Parathyroid adenoma (tissue), 2 donors: ENCODE results near the gene NOL9.

Source experiments
- H2AFZ ChIP-seq: fragments of 300-600 bp; sonication (generic); one replicate; pipeline ENCODE4 v1.7.0; 2017; ENCODE audit warnings: antibody characterized with exemption, mild to moderate bottlenecking
- H3K27ac ChIP-seq: fragments of 300-600 bp; sonication (generic); one replicate; pipeline ENCODE4 v1.7.0; 2017
- H3K27me3 ChIP-seq: fragments of 300-600 bp; sonication (generic); one replicate; pipeline ENCODE4 v1.7.0; 2017; ENCODE audit warnings: low read length; ENCODE audit not compliant: control insufficient read depth, insufficient read depth
- H3K36me3 ChIP-seq: fragments of 300-600 bp; sonication (generic); one replicate; pipeline ENCODE4 v1.7.0; 2017; ENCODE audit warnings: low read length; ENCODE audit not compliant: control insufficient read depth, insufficient read depth
- H3K4me1 ChIP-seq: fragments of 300-600 bp; sonication (generic); one replicate; pipeline ENCODE4 v1.7.0; 2017; ENCODE audit warnings: control low read depth
- H3K4me2 ChIP-seq: fragments of 300-600 bp; sonication (generic); one replicate; pipeline ENCODE4 v1.7.0; 2017; ENCODE audit warnings: low read length
- H3K4me3 ChIP-seq: fragments of 300-600 bp; sonication (generic); one replicate; pipeline ENCODE4 v1.7.0; 2017; ENCODE audit warnings: low read depth, low read length
- H3K79me2 ChIP-seq: fragments of 300-600 bp; sonication (generic); one replicate; pipeline ENCODE4 v1.7.0; 2017; ENCODE audit warnings: control low read depth
- H3K9ac ChIP-seq: fragments of 300-600 bp; sonication (generic); one replicate; pipeline ENCODE4 v1.7.0; 2017; ENCODE audit warnings: mild to moderate bottlenecking
- H3K9me3 ChIP-seq: fragments of 300-600 bp; sonication (generic); one replicate; pipeline ENCODE4 v1.7.0; 2017; ENCODE audit warnings: low read length; ENCODE audit not compliant: control insufficient read depth
- TF ChIP-seq, protein P1 (sequence below): fragments of 300-600 bp; sonication (generic); IDR thresholded peaks from one replicate; pipeline ENCODE4 v1.7.0; 2017; ENCODE audit warnings: antibody characterized with exemption, mild to moderate bottlenecking
- donor health status: primary hyperparathyroidism.

NOL9 gene

DNA sequence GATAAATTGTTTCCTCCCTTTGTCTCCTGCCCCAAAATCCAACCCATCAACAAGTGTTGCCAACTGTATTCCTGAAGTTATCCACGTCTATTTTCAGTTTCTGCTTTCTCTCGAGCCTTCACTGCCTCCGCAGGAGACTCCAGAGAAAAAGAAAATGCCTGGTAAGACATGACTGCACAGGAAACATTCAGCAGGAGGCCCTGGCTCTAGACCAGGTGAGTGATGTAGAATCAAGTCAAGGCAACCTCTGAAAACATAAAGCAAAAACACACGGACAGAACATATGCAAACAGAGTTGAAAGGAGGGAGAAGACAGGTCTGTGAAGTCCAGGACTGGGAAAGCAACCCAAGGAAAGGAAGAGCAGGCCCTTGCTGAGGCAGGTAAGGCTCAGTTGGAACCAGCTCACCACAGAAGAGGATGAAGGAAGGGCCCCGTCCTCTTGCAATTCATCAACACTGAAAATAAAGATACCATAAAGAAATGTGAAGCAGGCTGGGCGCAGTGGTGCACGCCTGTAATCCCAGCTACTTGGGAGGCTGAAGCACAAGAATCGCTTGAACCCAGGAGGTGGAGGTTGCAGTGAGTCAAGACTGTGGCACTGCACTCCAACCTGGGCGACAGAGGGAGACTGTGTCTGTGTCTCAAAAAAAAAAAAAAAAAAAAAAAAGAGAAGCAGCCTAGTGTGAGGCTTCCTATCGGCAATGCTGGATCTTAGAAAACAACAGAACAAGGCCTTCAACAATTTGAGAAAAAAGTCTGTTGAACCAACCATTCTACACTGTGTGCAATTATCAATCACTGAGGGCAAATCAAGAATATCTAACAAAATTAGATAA is 8.8 kb downstream of the NOL9 start:
- H3K9ac ChIP-seq, result no peak overlapping the region
- no peaks in the 10 kb centered on the region for H3K4me1 ChIP-seq
- H3K4me3 ChIP-seq, result no peak overlapping the region
- TF ChIP-seq, protein P1, sequence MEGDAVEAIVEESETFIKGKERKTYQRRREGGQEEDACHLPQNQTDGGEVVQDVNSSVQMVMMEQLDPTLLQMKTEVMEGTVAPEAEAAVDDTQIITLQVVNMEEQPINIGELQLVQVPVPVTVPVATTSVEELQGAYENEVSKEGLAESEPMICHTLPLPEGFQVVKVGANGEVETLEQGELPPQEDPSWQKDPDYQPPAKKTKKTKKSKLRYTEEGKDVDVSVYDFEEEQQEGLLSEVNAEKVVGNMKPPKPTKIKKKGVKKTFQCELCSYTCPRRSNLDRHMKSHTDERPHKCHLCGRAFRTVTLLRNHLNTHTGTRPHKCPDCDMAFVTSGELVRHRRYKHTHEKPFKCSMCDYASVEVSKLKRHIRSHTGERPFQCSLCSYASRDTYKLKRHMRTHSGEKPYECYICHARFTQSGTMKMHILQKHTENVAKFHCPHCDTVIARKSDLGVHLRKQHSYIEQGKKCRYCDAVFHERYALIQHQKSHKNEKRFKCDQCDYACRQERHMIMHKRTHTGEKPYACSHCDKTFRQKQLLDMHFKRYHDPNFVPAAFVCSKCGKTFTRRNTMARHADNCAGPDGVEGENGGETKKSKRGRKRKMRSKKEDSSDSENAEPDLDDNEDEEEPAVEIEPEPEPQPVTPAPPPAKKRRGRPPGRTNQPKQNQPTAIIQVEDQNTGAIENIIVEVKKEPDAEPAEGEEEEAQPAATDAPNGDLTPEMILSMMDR, result no peak
- H3K27ac ChIP-seq, result peak overlapping the region; percentile 19
- no peak overlapping the region for H3K4me2 ChIP-seq
- no peaks in the 10 kb centered on the region for H3K27me3 ChIP-seq
- H3K9me3 ChIP-seq, result no peaks in the 10 kb centered on the region
- H2AFZ ChIP-seq, result no peak overlapping the region
- no peaks in the 10 kb centered on the region for H3K36me3 ChIP-seq
- H3K79me2 ChIP-seq, result no peaks in the 10 kb centered on the region

DNA sequence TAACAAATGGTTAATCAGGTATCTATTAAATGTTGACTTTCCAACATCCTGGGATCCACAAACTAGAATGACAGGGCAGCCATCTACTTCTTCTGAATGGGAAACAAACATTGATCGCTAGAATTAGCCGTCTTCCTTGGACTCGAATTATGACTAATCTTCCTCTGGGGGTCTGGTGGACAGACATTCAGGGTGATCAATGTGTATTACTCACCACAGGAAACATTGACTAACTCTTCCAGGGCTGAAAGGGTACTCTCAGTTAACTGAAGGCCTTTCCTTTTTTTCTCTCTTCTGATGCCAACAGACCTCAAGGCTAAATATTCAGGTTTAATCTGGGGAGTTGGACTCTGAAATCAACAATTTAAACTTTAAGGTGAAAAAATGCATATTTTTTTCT is 9.5 kb downstream of the NOL9 start:
- no peaks in the 10 kb centered on the region for H3K79me2 ChIP-seq
- H3K9ac ChIP-seq, result no peak overlapping the region
- H3K27me3 ChIP-seq, result no peaks in the 10 kb centered on the region
- TF ChIP-seq, protein P1, result no peak
- no peak overlapping the region for H3K4me3 ChIP-seq
- no peak overlapping the region for H3K4me2 ChIP-seq
- H2AFZ ChIP-seq, result no peak overlapping the region
- H3K9me3 ChIP-seq, result no peaks in the 10 kb centered on the region
- H3K36me3 ChIP-seq, result no peaks in the 10 kb centered on the region
- H3K4me1 ChIP-seq, result no peaks in the 10 kb centered on the region
- no peak overlapping the region for H3K27ac ChIP-seq

DNA sequence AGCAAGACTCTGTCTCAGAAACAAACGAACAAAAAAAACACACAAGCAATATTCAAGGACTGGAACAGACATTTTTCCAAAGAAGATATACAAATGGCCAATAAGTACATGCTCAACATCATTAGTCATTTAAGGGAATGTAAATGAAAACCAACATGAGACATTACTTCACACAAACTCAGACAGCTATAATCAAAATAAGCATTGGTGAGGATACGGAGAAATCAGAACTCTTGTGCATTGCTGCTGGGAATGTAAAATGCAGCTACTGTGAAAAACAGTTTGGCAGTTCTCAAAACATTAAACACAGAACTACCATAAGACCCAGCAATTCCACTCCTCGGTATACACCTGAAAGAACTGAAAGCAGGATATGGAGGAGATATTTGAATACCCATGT is 15.4 kb downstream of the NOL9 start:
- Histone ChIP-seq H3K4me3 (no peak overlapping the region), H2AFZ (no peak overlapping the region), H3K4me2 (no peak overlapping the region), H3K79me2 (peaks cover 2% of the 10 kb centered on the region), H3K4me1 (no peaks in the 10 kb centered on the region), H3K9ac (no peak overlapping the region), H3K36me3 (no peaks in the 10 kb centered on the region), H3K27ac (no peak overlapping the region), H3K27me3 (no peaks in the 10 kb centered on the region), H3K9me3 (no peaks in the 10 kb centered on the region)
- TF ChIP-seq, protein P1, result no peak

DNA sequence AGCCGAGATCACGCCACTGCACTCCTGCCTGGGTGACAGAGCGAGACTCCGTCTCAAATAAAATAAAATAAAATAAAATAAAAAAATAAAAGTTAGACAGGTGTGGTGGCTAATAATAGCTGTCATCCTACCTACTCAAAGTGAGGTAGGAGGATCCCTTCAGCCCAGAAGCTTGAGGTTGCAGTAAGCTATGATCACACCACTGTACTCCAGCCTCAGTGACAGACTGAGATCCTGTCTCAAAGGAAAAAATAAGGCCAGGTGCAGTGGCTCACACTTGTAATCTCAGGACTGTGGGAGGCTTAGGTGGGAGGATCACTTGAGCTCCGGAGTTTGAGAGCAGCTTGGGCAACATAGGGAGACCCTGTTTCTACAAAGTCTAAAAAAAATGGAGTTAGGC is 18.0 kb downstream of the NOL9 start:
- Histone ChIP-seq H2AFZ (no peak overlapping the region), H3K36me3 (no peaks in the 10 kb centered on the region), H3K9ac (no peak overlapping the region), H3K27ac (no peak overlapping the region), H3K4me1 (no peaks in the 10 kb centered on the region), H3K9me3 (no peaks in the 10 kb centered on the region), H3K4me2 (no peak overlapping the region), H3K79me2 (peaks cover 4% of the 10 kb centered on the region), H3K27me3 (no peaks in the 10 kb centered on the region), H3K4me3 (no peak overlapping the region)
- TF ChIP-seq, protein P1, result no peak

DNA sequence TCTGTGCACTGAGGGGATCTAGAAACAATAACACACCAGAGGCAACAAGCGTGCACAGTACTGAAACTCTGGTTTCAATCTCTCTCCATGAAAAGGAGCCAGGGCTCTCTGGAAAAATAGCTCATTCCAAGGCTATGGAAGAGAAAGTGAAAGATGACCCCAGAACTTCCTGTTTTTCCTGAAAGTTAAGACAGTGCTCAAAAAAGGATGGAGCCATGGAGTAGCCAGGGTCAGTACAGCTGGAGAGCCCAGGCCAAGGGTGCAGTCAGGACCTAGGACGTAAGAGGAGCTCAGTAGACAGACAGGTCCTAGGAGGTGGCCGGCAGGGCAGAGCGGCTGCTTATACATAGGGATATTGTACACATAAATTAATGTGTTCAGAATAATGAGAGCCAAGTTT is 19.1 kb downstream of the NOL9 start:
- H3K4me2 ChIP-seq, result no peak overlapping the region
- H3K27ac ChIP-seq, result no peak overlapping the region
- H3K27me3 ChIP-seq, result no peaks in the 10 kb centered on the region
- no peak overlapping the region for H2AFZ ChIP-seq
- H3K4me1 ChIP-seq, result no peaks in the 10 kb centered on the region
- no peak overlapping the region for H3K9ac ChIP-seq
- H3K36me3 ChIP-seq, result no peaks in the 10 kb centered on the region
- no peak overlapping the region for H3K4me3 ChIP-seq
- H3K9me3 ChIP-seq, result no peaks in the 10 kb centered on the region
- H3K79me2 ChIP-seq, result peaks cover 4% of the 10 kb centered on the region
- TF ChIP-seq, protein P1, result no peak
